H9 (cell line): ENCODE results near the gene DUSP2. TPM values are rescaled to one million over a fixed set of nuclear protein-coding genes. Genes with fewer than 3 reads are reported as not detected.

Source experiments
- DNase-seq: peaks from one replicate; pipeline ENCODE4 v3.0.0-alpha.2; 2017
- H2AFZ ChIP-seq: one replicate; pipeline ENCODE4 v1.6.1; 2013; ENCODE audit warnings: mild to moderate bottlenecking, low read length, control low read depth, moderate library complexity
- H2AK5ac ChIP-seq: 2 replicates; pipeline ENCODE4 v1.6.1; 2013; ENCODE audit warnings: low read length, control low read depth, mixed read lengths; ENCODE audit not compliant: insufficient read length
- H2BK120ac ChIP-seq: one replicate; pipeline ENCODE4 v1.6.1; 2013; ENCODE audit warnings: low read depth, mild to moderate bottlenecking, low read length, control low read depth, inconsistent platforms; ENCODE audit not compliant: poor library complexity, severe bottlenecking
- H2BK12ac ChIP-seq: 2 replicates; pipeline ENCODE4 v1.6.1; 2013; ENCODE audit warnings: low read length, control low read depth, mixed read lengths, low read depth; ENCODE audit not compliant: insufficient read length
- H2BK15ac ChIP-seq: 2 replicates; pipeline ENCODE4 v1.6.1; 2013; ENCODE audit warnings: low read depth, low read length, control low read depth
- H2BK20ac ChIP-seq: one replicate; pipeline ENCODE4 v1.6.1; 2013; ENCODE audit warnings: low read depth, mild to moderate bottlenecking, low read length, control low read depth, inconsistent platforms; ENCODE audit not compliant: poor library complexity, severe bottlenecking
- H2BK5ac ChIP-seq: 2 replicates; pipeline ENCODE4 v1.6.1; 2013; ENCODE audit warnings: low read length, control low read depth, mixed read lengths; ENCODE audit not compliant: insufficient read length
- H3K14ac ChIP-seq: 2 replicates; pipeline ENCODE4 v1.6.1; 2013; ENCODE audit warnings: low read length, control low read depth; ENCODE audit not compliant: insufficient read depth
- H3K18ac ChIP-seq: 2 replicates; pipeline ENCODE4 v1.6.1; 2013; ENCODE audit warnings: low read depth, mild to moderate bottlenecking, mixed read lengths, low read length, control low read depth; ENCODE audit not compliant: insufficient read length
- H3K23ac ChIP-seq: 2 replicates; pipeline ENCODE4 v1.6.1; 2013; ENCODE audit warnings: low read length, control low read depth, mixed read lengths, low read depth; ENCODE audit not compliant: insufficient read length
- H3K23me2 ChIP-seq: 2 replicates; pipeline ENCODE4 v1.6.1; 2013; ENCODE audit warnings: low read depth, mild to moderate bottlenecking, mixed read lengths, low read length, control low read depth; ENCODE audit not compliant: insufficient read length, poor library complexity, severe bottlenecking
- H3K27ac ChIP-seq: 2 replicates; pipeline ENCODE4 v1.5.1; 2013; ENCODE audit warnings: low read length, control low read depth, mixed read lengths, low read depth; ENCODE audit not compliant: insufficient read length
- H3K27me3 ChIP-seq: 2 replicates; pipeline ENCODE4 v1.6.1; 2013; ENCODE audit warnings: low read length, control low read depth, inconsistent platforms; ENCODE audit not compliant: insufficient read depth
- H3K4ac ChIP-seq: 2 replicates; pipeline ENCODE4 v1.6.1; 2013; ENCODE audit warnings: low read depth, mild to moderate bottlenecking, control low read depth, inconsistent platforms, low read length, moderate library complexity
- H3K4me1 ChIP-seq: 2 replicates; pipeline ENCODE4 v1.6.1; 2013; ENCODE audit warnings: low read length, control low read depth, inconsistent platforms; ENCODE audit not compliant: insufficient read depth
- H3K4me2 ChIP-seq: 2 replicates; pipeline ENCODE4 v1.6.1; 2013; ENCODE audit warnings: low read length, control low read depth, mixed read lengths; ENCODE audit not compliant: insufficient read length, insufficient read depth
- H3K56ac ChIP-seq: 2 replicates; pipeline ENCODE4 v1.6.1; 2013; ENCODE audit warnings: low read depth, mild to moderate bottlenecking, mixed read lengths, low read length, control low read depth; ENCODE audit not compliant: insufficient read length
- H3K79me1 ChIP-seq: 2 replicates; pipeline ENCODE4 v1.6.1; 2013; ENCODE audit warnings: low read depth, mild to moderate bottlenecking, moderate library complexity, low read length, control low read depth, inconsistent platforms; ENCODE audit not compliant: insufficient read depth, poor library complexity, severe bottlenecking
- H3K79me2 ChIP-seq: 2 replicates; pipeline ENCODE4 v1.6.1; 2013; ENCODE audit warnings: low read length, control low read depth, inconsistent platforms; ENCODE audit not compliant: insufficient read depth
- H3K9ac ChIP-seq: 2 replicates; pipeline ENCODE4 v1.6.1; 2013; ENCODE audit warnings: low read length, control low read depth, mixed read lengths; ENCODE audit not compliant: insufficient read length; ENCODE audit errors: extremely low read depth
- H3K9me3 ChIP-seq: one replicate; pipeline ENCODE4 v1.6.1; 2013; ENCODE audit warnings: low read depth, low read length, inconsistent platforms; ENCODE audit not compliant: control insufficient read depth
- H3T11ph ChIP-seq: one replicate; pipeline ENCODE4 v1.6.1; 2013; ENCODE audit warnings: mild to moderate bottlenecking, low read length, control low read depth, inconsistent platforms
- H4K20me1 ChIP-seq: one replicate; pipeline ENCODE4 v1.6.1; 2013; ENCODE audit not compliant: control insufficient read depth, insufficient read length, insufficient read depth
- H4K5ac ChIP-seq: 2 replicates; pipeline ENCODE4 v1.6.1; 2013; ENCODE audit warnings: low read depth, mild to moderate bottlenecking, mixed read lengths, low read length, control low read depth; ENCODE audit not compliant: insufficient read length
- H4K8ac ChIP-seq: replicated peaks from 2 replicates; pipeline ENCODE4 v1.6.1; 2013; ENCODE audit warnings: low read length, control low read depth, mixed read lengths, low read depth; ENCODE audit not compliant: insufficient read length
- H4K91ac ChIP-seq: 2 replicates; pipeline ENCODE4 v1.6.1; 2013; ENCODE audit warnings: low read depth, mild to moderate bottlenecking, moderate library complexity, mixed read lengths, low read length, control low read depth; ENCODE audit not compliant: insufficient read length
- H3K27ac Mint-ChIP-seq, 3 experiments: 2 replicates in 2 of 3; 3 replicates in 1 of 3; pipeline ENCODE4 v1.8.0; 2020 to 2021; ENCODE audit warnings: mixed read lengths in 3 of 3, mild to moderate bottlenecking in 1 of 3, moderate library complexity in 1 of 3
- H3K27me3 Mint-ChIP-seq: 2 replicates; pipeline ENCODE4 v1.8.0; 2021; ENCODE audit warnings: low read depth, mild to moderate bottlenecking, moderate library complexity, mixed read lengths
- H3K36me3 Mint-ChIP-seq, 3 experiments: 2 replicates in 2 of 3; 3 replicates in 1 of 3; pipeline ENCODE4 v1.8.0; 2020 to 2021; ENCODE audit warnings: low read depth in 3 of 3, mixed read lengths in 3 of 3; ENCODE audit not compliant: insufficient read depth in 1 of 3
- H3K4me1 Mint-ChIP-seq, 2 experiments: 2 replicates each; pipeline ENCODE4 v1.8.0; 2020; ENCODE audit warnings: mixed read lengths in 2 of 2
- H3K4me3 Mint-ChIP-seq, 2 experiments: 2 replicates in 1 of 2; 3 replicates in 1 of 2; pipeline ENCODE4 v1.8.0; 2020 to 2021; ENCODE audit warnings: mild to moderate bottlenecking in 2 of 2, mixed read lengths in 2 of 2, moderate library complexity in 1 of 2
- H3K9me3 Mint-ChIP-seq, 2 experiments: 2 replicates in 1 of 2; 3 replicates in 1 of 2; pipeline ENCODE4 v1.8.0; 2020; ENCODE audit warnings: mild to moderate bottlenecking in 2 of 2, mixed read lengths in 2 of 2, moderate library complexity in 1 of 2
- WGBS: extraction: QIAGEN DNeasy Blood & Tissue Kit; methylation state at CpG from one replicate; pipeline ENCODE4 v1.1.7; 2013; ENCODE audit warnings: missing lambda C conversion rate, low lambda C conversion rate, mixed read lengths; ENCODE audit not compliant: insufficient read length; ENCODE audit errors: extremely low coverage; 5-methylcytosine and 5-hydroxymethylcytosine counted together
- total RNA-seq: library from RNA; stranded (reverse); gene quantifications from 2 replicates; pipeline ENCODE4 v1.2.1, GENCODE V29; 2021
- TF ChIP-seq, protein P1 (sequence below): fragments of 200-600 bp; sonication (generic); conservative IDR thresholded peaks from 3 replicates; pipeline ENCODE4 v1.8.0; 2021; ENCODE audit warnings: antibody characterized with exemption, mild to moderate bottlenecking

Gene DUSP2
- total RNA-seq, 1 experiment from 2014 or later = 14.9 TPM

- Histone ChIP-seq H3K9ac (no peak overlapping the region), H2BK15ac (no peak overlapping the region), H3K27ac (no peak overlapping the region), H2BK120ac (no peak overlapping the region), H2BK12ac (no peak overlapping the region), H4K20me1 (no peaks in the 10 kb centered on the region), H3K4me2 (no peak overlapping the region), H4K5ac (no peak overlapping the region), H3K4me1 (no peaks in the 10 kb centered on the region), H3K27me3 (no peaks in the 10 kb centered on the region; the same call in 1 of the 2 replicates), H2BK5ac (no peak overlapping the region), H3K23me2 (peaks cover 9% of the 10 kb centered on the region), H3K14ac (no peak overlapping the region), H3K4ac (no peak overlapping the region), H3K9me3 (no peaks in the 10 kb centered on the region), H2AFZ (no peak overlapping the region), H3K56ac (no peak overlapping the region), H3T11ph (no peak overlapping the region), H2AK5ac (no peak overlapping the region), H4K8ac (no peak overlapping the region), H3K79me2 (no peaks in the 10 kb centered on the region), H3K18ac (no peak overlapping the region), H3K79me1 (no peaks in the 10 kb centered on the region), H4K91ac (no peak overlapping the region), H3K23ac (no peak overlapping the region), H2BK20ac (no peak overlapping the region)
- peaks cover 0 to 7% (median 6%) of the 10 kb centered on the region in 3 experiments; a peak in 3 of 7 replicates for H3K36me3 Mint-ChIP-seq
- no peak for DNase-seq
- H3K27me3 Mint-ChIP-seq = peaks cover 62% of the 10 kb centered on the region
- WGBS = no CpG with 5 or more reads among the region's 11 CpGs
- H3K4me1 Mint-ChIP-seq = peaks cover 19 to 27% of the 10 kb centered on the region in 2 experiments
- TF ChIP-seq, protein P1, sequence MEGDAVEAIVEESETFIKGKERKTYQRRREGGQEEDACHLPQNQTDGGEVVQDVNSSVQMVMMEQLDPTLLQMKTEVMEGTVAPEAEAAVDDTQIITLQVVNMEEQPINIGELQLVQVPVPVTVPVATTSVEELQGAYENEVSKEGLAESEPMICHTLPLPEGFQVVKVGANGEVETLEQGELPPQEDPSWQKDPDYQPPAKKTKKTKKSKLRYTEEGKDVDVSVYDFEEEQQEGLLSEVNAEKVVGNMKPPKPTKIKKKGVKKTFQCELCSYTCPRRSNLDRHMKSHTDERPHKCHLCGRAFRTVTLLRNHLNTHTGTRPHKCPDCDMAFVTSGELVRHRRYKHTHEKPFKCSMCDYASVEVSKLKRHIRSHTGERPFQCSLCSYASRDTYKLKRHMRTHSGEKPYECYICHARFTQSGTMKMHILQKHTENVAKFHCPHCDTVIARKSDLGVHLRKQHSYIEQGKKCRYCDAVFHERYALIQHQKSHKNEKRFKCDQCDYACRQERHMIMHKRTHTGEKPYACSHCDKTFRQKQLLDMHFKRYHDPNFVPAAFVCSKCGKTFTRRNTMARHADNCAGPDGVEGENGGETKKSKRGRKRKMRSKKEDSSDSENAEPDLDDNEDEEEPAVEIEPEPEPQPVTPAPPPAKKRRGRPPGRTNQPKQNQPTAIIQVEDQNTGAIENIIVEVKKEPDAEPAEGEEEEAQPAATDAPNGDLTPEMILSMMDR = no peak
- no peak overlapping the region; a peak in 1 of 5 replicates for H3K4me3 Mint-ChIP-seq
- no peak overlapping the region; a peak in 1 of 7 replicates for H3K27ac Mint-ChIP-seq
- H3K9me3 Mint-ChIP-seq = peaks cover 2% of the 10 kb centered on the region in 2 experiments; a peak in 2 of 5 replicates
Observed at GRCh38 chr2:96120091-96120720, 25.0 kb downstream of the DUSP2 start.
